UCSD-AML1 (cell line): ENCODE results near the gene GJA5.
"Not testable (repeated sequence)": the region's sequence is repeated elsewhere in the genome, so short reads cannot be mapped to it uniquely, and the experiment has no call there.

Experiments used
- DNase-seq: peaks from one replicate; lab custom pipeline; 2025; ENCODE audit not compliant: unreplicated experiment; lab: John Stamatoyannopoulos, UW

The GJA5 gene

DNA sequence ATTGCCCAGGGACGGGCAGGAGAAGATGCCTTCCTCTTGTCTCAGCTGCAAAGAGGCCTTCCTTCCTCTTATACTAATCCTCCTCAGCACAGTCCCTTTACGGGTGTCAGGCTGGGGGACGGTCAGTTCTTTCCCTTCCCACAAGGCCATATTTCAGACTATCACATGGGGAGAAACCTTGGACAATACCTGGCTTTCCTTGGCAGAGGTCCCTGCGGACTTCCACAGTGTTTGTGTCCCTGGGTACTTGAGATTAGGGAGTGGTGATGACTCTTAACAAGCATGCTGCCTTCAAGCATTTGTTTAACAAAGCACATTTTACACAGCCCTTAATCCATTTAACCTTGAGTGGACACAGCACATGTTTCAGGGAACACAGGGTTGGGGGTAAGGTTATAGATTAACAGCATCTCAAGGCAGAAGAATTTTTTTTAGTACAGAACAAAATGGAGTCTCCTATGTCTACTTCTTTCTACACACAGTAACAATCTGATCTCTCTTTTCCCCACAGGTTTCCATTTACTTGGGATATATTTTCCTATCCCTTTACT lies 26.0 kb downstream of the GJA5 start:
- not testable (repeated sequence) for DNase-seq

DNA sequence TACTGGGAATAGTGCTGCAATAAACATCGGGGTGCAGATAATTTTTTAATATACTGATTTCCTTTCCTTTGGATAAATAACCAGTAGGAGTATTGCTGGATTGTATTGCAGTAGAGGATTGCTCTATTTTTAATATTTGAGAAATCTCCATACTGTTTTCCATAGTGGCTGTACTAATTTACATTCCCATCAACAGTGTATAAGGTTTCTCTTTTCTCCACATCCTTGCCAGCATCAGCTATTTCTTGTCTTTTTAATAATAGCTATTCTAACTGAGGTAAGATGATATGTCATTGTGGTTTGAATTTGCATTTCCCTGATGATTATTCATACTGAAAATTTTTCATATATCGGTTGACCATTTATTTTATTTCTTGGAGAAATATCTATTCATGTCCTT lies 31.1 kb downstream of the GJA5 start:
- DNase-seq, result no peak

DNA sequence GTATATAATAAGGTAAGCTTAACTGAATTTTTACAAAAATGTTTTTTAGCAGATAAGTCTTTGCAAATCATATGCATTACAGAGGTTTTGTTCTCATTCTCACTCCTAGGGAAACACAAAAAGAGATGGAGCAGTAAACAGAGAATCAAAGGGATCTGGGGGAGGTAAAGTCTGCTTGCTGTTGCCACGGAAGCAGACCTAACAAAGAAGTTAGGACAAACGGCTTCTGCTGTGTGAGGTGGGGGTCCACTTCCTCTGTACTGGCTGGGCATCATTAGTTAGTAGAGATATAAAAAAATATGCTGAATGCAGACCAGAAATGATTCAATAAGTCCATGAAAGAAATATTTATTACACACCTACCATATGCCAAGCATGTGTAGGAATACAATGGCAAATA lies 34.2 kb downstream of the GJA5 start:
- no peak for DNase-seq

DNA sequence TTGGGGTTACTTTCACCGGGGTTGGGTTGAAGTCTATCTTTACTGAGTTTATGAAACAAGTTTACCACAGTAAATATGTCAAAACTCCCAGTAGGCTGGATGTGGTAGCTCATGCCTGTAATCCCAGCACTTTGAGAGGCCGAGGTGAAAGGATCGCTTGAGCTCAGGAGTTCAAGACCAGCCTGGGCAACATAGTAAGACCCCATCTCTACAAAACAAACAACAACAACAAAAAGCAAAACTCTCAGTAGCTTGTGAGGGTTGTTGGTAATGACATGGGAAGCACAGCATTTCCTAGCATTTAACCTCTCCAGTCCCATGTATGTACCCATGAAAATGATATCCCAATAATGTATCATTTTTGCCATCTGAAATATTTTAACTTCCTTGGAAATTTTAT lies 34.7 kb downstream of the GJA5 start:
- no peak for DNase-seq

DNA sequence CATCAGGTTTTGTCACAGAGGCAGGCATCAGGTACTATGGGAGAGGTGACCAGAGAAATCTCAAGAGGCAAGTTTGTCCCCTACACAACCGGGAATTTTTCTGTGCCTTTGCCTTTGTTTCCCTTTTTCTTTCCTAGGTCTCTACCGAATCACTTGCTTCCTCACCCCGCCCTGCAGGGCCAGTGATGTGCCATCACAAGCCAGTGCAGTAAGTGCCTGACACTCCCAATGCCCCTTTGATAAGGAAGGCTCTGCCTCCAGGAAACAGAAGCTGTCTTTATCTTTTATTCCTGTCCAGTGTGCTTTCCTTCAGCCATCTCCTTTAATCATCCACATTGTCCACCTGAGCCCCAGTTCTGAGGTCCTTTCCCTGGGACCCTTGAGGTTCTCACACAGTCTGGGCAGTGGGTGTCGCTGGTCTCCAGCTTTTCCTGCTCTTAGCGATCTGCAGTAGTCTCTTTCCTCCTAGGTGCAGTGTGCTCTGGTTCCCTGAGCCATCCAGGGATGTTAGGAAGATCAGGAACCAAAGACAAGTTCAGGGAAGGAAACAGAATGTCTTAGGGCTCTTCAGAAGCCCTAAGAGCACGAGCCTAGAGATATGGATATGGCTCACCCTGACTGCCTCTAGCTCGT lies 36.6 kb downstream of the GJA5 start:
- peak; percentile 64 for DNase-seq

DNA sequence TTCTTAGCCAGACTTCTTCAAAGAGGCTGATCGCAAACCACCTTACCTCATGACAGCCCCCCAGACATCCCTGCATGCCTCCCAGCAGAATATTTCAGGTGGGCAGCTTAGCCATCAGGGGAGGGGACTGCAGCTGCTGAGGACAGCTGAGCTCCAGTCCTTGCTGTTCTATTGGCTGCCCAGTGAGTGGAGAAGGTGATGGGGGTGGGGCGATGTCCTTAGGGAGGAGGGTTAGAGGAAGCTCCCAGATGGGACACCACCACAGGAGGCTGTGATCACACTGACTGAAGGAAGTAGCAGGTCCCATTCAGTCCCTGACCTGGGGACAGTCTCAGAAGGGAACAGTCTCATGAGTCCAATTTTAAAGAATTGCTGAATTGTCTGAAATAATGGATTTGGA lies 38.3 kb downstream of the GJA5 start:
- no peak for DNase-seq

DNA sequence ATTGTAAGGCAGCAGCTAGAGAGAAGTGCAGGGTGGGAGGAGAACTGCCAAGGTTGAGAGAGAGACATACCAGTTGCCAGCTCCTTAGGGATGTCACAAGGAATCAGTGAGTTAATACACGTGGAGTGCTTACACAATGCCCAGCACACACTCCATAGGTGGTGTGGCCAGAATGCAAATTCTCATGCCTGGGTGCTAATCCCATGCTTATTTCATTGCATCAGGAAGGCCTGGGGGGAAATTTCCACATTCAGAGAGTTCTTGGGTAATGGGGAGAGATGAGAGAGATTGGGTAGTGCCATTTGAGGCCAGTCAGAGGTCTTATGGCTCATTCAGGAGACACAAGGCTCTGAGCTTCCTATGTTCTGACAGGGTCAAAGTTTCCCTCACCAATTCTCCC lies 38.7 kb downstream of the GJA5 start:
- no peak for DNase-seq

DNA sequence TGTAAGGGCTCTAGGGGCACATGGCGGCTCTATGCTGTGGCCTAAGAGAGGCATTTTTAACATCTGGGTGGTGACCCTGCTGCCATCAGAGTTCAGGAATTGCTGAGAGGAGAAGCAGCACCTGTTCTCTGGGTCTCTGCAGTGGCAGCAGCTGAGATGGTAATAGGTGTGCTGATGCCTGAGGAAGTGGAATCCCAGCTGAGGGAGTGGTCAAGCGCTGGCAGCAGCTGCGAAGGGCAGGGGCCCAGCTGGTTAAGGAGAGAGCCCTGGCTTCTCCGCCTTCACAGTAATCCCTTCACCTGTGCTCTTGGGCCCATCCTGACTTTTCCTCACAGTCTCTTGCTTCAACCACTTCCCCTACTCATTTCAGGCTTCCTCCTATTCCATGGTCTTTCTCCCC lies 39.8 kb downstream of the GJA5 start:
- DNase-seq, result no peak

DNA sequence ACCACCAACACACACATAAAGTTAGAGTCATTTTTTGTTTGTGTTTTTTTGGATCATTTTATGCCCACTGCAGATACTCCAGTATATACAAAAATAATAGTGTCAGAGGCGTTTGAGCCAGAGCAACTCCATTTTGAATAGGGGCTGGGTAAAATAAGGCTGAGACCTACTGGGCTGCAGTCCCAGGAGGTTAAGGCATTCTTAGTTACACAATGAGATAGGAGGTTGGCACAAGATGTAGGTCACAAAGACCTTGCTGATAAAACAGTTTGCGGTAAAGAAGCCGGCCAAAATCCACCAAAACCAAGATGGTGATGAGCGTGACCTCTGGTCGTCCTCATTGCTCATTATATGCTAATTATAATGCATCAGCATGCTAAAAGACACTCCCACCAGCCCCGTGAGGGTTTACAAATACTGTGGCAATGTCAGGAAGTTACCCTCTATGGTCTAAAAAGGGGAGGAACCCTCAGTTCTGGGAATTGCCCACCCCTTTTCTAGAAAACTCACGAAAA lies 40.6 kb downstream of the GJA5 start:
- DNase-seq, result no peak

DNA sequence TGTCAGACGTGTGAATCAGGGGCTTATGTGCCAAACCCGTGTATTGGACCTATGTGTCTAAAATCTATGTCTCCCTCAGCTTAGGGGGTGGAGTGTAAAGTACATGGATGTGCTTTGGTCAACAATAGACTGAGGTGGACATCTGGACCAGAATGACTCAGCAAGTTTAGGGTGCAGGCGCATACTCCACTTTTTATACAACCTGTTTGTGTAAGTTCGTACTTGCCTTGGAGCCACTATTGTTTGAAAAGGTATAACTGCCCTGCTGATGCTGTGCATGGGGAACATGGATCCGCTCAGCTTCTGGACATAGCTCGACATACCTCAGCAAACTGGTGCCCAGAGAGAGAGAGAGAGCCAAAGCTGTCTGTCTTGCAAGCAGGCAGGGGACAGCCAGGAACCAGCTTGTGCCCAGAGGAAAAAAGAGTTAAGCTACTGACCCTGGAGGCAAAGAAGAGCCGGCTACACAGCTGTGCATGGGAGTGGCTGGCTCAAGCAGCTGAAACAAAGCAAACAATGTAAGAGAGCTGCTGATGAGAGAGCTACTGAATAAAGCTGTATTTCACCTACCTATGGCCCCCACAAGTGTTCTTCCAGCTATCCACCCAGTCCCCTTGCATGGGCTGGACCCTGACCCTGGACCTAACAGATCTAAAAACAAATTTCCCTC lies 41.2 kb downstream of the GJA5 start:
- no peak for DNase-seq

DNA sequence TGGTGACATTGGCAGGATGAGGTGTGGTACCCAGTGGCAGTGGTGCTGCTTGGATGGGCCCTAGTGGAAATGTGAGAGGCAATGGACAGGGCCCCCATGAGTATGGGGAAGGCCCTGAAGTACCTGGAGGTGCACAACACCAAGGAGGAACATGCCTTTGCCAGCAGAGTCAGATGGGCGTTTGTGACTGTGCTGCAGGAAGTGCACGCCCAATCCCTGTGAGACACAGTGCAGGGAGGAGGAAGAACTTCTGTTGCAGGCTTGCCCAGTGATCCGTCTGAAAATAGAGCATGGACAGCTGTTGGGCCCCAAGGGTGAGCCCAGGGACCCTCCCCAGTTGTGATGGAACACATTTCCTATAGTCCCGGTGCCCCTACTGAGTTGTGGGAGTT lies 42.7 kb downstream of the GJA5 start:
- peak; percentile 46 for DNase-seq

DNA sequence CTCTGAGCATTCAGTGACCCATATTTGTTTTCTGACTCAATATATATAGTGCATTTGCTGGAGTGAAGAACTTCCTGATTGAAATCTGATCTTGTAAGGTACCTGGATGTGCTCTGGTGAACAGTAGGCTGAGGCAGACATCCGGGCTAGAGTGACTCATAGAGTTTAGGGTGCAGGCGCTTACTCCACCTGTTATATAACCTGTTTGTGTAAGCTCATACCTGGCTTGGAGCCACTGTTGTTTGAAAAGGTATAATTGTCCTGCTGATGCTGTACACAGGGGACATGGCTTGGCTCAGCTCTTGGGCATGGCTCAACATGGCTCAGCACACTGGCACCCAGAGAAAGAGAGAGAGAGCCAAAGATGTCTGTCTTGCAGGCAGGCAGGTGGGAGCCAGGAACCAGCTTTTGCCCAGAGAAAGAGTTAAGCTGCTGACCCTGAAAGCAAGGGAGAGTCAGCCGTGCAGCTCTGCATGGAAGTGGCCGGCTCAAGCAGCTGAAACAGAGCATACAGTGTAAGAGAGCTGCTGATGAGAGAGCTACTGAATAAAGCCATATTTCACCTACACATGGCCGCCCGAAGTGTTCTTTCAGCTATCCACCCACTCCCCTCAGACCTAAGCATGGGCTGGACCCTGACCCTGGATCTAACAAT lies 43.2 kb downstream of the GJA5 start:
- DNase-seq, result no peak

DNA sequence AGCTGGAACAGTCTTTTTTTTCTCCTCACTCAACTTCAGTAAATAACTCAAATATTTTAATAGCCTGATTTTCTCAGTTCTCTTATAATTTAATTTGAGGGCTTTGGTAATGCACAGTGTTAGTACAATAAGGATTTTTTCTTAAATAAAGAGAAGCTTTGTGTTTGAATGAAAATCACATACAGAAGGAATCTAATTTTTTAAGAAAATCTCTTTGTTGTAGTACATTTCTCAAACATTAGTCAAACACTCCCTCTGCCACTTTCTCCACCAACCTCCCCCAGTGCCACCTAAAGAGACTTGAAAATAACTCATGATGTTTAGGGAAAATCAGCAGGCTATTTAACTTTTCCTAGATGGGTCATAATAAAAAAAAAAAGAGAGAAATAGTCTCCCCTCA lies 47.8 kb downstream of the GJA5 start:
- DNase-seq, result no peak
